Mesenchymal stem cell (in vitro differentiated cells and primary cell): ENCODE data around the gene KDM7A.

ENCODE experiments used
- DNase-seq: peaks from one replicate; pipeline ENCODE4 v3.0.0-alpha.2; 2013
- H2AFZ ChIP-seq: one replicate; pipeline ENCODE4 v1.6.1; 2013; ENCODE audit warnings: low read depth, mild to moderate bottlenecking, control low read depth, inconsistent platforms, low read length, moderate library complexity
- H2AK5ac ChIP-seq: 2 replicates; pipeline ENCODE4 v1.6.1; 2013; ENCODE audit warnings: low read length, moderate library complexity, mild to moderate bottlenecking, inconsistent platforms; ENCODE audit not compliant: severe bottlenecking
- H2BK120ac ChIP-seq: one replicate; pipeline ENCODE4 v1.6.1; 2013; ENCODE audit warnings: low read depth, mild to moderate bottlenecking, inconsistent platforms, low read length, moderate library complexity
- H2BK12ac ChIP-seq, 2 experiments: one replicate each; pipeline ENCODE4 v1.6.1; 2013; ENCODE audit warnings: inconsistent platforms in 2 of 2, low read length in 2 of 2, mild to moderate bottlenecking in 2 of 2, moderate library complexity in 2 of 2, control low read depth in 1 of 2
- H2BK15ac ChIP-seq: one replicate; pipeline ENCODE4 v1.6.1; 2013; ENCODE audit warnings: mild to moderate bottlenecking, low read depth, inconsistent platforms; ENCODE audit not compliant: poor library complexity, severe bottlenecking
- H2BK5ac ChIP-seq: 2 replicates; pipeline ENCODE4 v1.6.1; 2013; ENCODE audit warnings: low read depth, mild to moderate bottlenecking, low read length, control low read depth, inconsistent platforms; ENCODE audit not compliant: poor library complexity, severe bottlenecking
- H3K14ac ChIP-seq, 2 experiments: one replicate each; pipeline ENCODE4 v1.6.1; 2013; ENCODE audit warnings: inconsistent platforms in 2 of 2, low read length in 2 of 2, control low read depth in 1 of 2, mild to moderate bottlenecking in 1 of 2, moderate library complexity in 1 of 2
- H3K18ac ChIP-seq, 2 experiments: one replicate each; pipeline ENCODE4 v1.6.1; 2013; ENCODE audit warnings: inconsistent platforms in 2 of 2, low read length in 2 of 2, control low read depth in 1 of 2, low read depth in 1 of 2, mild to moderate bottlenecking in 1 of 2
- H3K23ac ChIP-seq, 2 experiments: one replicate each; pipeline ENCODE4 v1.6.1; 2013; ENCODE audit warnings: inconsistent platforms in 2 of 2, low read length in 2 of 2, mild to moderate bottlenecking in 2 of 2, moderate library complexity in 2 of 2, control low read depth in 1 of 2
- H3K27ac ChIP-seq: 2 replicates; pipeline ENCODE4 v1.5.1; 2013; ENCODE audit warnings: mild to moderate bottlenecking, moderate library complexity, low read length, control low read depth, inconsistent platforms; ENCODE audit not compliant: poor library complexity, severe bottlenecking
- H3K27me3 ChIP-seq, 2 experiments: 2 replicates each; pipeline versions ENCODE4 v1.6.1 to v1.7.0; 2013; ENCODE audit warnings: low read length in 2 of 2, mild to moderate bottlenecking in 2 of 2, moderate library complexity in 2 of 2, control low read depth in 1 of 2, inconsistent platforms in 1 of 2; ENCODE audit not compliant: control insufficient read depth in 1 of 2, insufficient read depth in 1 of 2
- H3K36me3 ChIP-seq, 2 experiments: 2 replicates each; pipeline versions ENCODE4 v1.6.1 to v1.7.0; 2013; ENCODE audit warnings: low read length in 2 of 2, control low read depth in 1 of 2, inconsistent platforms in 1 of 2, low read depth in 1 of 2, mild to moderate bottlenecking in 1 of 2; ENCODE audit not compliant: insufficient read depth in 2 of 2, control insufficient read depth in 1 of 2
- H3K4ac ChIP-seq, 2 experiments: one replicate each; pipeline ENCODE4 v1.6.1; 2013; ENCODE audit warnings: inconsistent platforms in 2 of 2, low read length in 2 of 2, mild to moderate bottlenecking in 2 of 2, moderate library complexity in 2 of 2, control low read depth in 1 of 2, low read depth in 1 of 2
- H3K4me1 ChIP-seq: 2 replicates; pipeline ENCODE4 v1.6.1; 2013; ENCODE audit warnings: low read depth, low read length, control low read depth; ENCODE audit not compliant: control insufficient read depth, insufficient read depth
- H3K4me2 ChIP-seq: 2 replicates; pipeline ENCODE4 v1.6.1; 2013; ENCODE audit warnings: low read length, mild to moderate bottlenecking, inconsistent platforms; ENCODE audit not compliant: poor library complexity, severe bottlenecking
- H3K4me3 ChIP-seq, 2 experiments: 2 replicates each; pipeline versions ENCODE4 v1.5.1 to v1.7.0; 2013; ENCODE audit warnings: low read length in 2 of 2, mild to moderate bottlenecking in 2 of 2, control low read depth in 1 of 2, low read depth in 1 of 2; ENCODE audit not compliant: insufficient read depth in 1 of 2
- H3K79me1 ChIP-seq: replicated peaks from 2 replicates; pipeline ENCODE4 v1.6.1; 2013; ENCODE audit warnings: mild to moderate bottlenecking, control low read depth, low read length, inconsistent platforms; ENCODE audit not compliant: poor library complexity, severe bottlenecking
- H3K9ac ChIP-seq: 2 replicates; pipeline ENCODE4 v1.7.0; 2013; ENCODE audit warnings: mild to moderate bottlenecking, low read length, moderate library complexity
- H3K9me3 ChIP-seq: 2 replicates; pipeline ENCODE4 v1.7.0; 2013; ENCODE audit warnings: mild to moderate bottlenecking, low read length; ENCODE audit not compliant: control insufficient read depth
- H4K8ac ChIP-seq: one replicate; pipeline ENCODE4 v1.6.1; 2013; ENCODE audit warnings: inconsistent platforms, mild to moderate bottlenecking, low read length, moderate library complexity
- H4K91ac ChIP-seq: one replicate; pipeline ENCODE4 v1.6.1; 2013; ENCODE audit warnings: mild to moderate bottlenecking, low read length, inconsistent platforms
- WGBS: methylation state at CpG from one replicate; pipeline ENCODE4 v1.1.7; 2013; ENCODE audit warnings: mixed read lengths; 5-methylcytosine and 5-hydroxymethylcytosine counted together

Gene KDM7A

DNA sequence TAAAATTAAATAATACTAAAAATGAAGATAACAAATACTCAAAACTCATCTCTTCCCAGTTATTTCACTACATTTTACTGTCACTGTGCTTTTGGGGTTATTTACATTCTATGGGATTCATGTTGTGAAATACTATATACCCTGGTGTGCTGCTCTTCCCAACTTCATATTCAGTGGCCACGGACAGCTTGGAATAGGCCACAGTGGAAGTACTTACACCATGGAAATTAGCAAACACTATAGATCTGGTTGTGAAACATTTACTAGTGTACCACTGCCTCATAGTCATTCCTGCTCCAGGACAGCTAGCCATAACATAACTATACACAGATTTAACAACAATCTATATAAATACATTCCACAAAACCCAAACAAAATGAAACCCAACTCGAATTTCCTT is 21.2 kb upstream of the KDM7A start:
- H4K8ac ChIP-seq, result no peak overlapping the region
- H4K91ac ChIP-seq, result no peak overlapping the region
- H2BK12ac ChIP-seq, result no peak overlapping the region
- H3K4me3 ChIP-seq, result no peak overlapping the region
- peaks cover 3% of the 10 kb centered on the region for H3K4me1 ChIP-seq
- no peak overlapping the region for H2AK5ac ChIP-seq
- no peak overlapping the region for H3K4ac ChIP-seq
- no peak for DNase-seq
- H3K9ac ChIP-seq, result no peak overlapping the region
- no peak overlapping the region for H2BK5ac ChIP-seq
- no peak overlapping the region for H3K4me2 ChIP-seq
- H2BK15ac ChIP-seq, result no peak overlapping the region
- H3K27me3 ChIP-seq, result peaks cover 0 to 17% of the 10 kb centered on the region in 2 experiments
- no peak overlapping the region for H3K27ac ChIP-seq
- H3K23ac ChIP-seq, result no peak overlapping the region
- H3K9me3 ChIP-seq, result peaks cover 3% of the 10 kb centered on the region
- H3K14ac ChIP-seq, result no peak overlapping the region
- H3K18ac ChIP-seq, result no peak overlapping the region
- H2AFZ ChIP-seq, result no peak overlapping the region
- H3K36me3 ChIP-seq, result no peaks in the 10 kb centered on the region
- 71% methylated on average over 2 of the region's 2 CpGs for WGBS
- H2BK120ac ChIP-seq, result no peak overlapping the region
- no peaks in the 10 kb centered on the region for H3K79me1 ChIP-seq

DNA sequence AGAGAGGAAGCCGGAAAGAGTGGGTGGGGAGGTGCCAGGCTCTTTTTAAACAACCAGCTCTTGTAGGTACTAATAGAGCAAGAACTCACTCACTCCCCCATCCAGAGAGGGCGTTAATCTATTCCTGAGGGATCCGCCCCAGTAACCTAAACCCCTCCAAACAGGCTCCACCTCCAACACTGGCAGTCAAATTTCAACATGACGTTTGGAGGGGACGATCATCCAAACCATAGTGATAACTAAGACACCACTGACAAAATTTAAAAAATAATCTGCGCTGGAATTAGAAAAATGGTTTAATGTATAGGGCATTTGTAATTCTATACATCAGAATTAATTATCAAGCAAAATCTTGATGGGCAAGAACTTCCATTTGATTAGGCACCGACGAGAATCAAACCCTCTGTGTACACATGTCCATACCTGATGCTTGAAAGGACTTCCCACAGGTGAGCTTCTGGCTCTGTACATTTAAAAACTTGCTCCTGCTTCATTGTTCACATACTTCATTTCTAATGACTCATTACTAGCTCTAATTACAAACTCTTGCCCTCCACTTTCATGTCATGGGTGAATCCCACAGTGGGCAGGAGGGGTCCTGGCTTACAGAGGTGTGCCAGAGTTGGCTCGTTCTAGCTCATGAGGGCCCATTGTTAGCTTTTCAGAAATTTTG is 20.6 kb upstream of the KDM7A start:
- no peak overlapping the region for H4K91ac ChIP-seq
- no peak overlapping the region for H3K18ac ChIP-seq
- H3K14ac ChIP-seq, result no peak overlapping the region
- H2AFZ ChIP-seq, result no peak overlapping the region
- peak overlapping the region; percentile 33 for H3K9ac ChIP-seq
- H3K4me3 ChIP-seq, result no peak overlapping the region
- WGBS, result 95% methylated on average over 6 of the region's 9 CpGs
- H2BK5ac ChIP-seq, result no peak overlapping the region
- H3K27ac ChIP-seq, result no peak overlapping the region
- H2BK15ac ChIP-seq, result no peak overlapping the region
- H3K36me3 ChIP-seq, result no peaks in the 10 kb centered on the region
- no peak for DNase-seq
- peaks cover 0 to 20% of the 10 kb centered on the region in 2 experiments for H3K27me3 ChIP-seq
- H3K9me3 ChIP-seq, result no peaks in the 10 kb centered on the region
- H3K4ac ChIP-seq, result no peak overlapping the region
- no peak overlapping the region for H4K8ac ChIP-seq
- H2AK5ac ChIP-seq, result no peak overlapping the region
- H2BK12ac ChIP-seq, result no peak overlapping the region
- no peaks in the 10 kb centered on the region for H3K79me1 ChIP-seq
- no peak overlapping the region for H3K23ac ChIP-seq
- H2BK120ac ChIP-seq, result no peak overlapping the region
- peaks cover 3% of the 10 kb centered on the region for H3K4me1 ChIP-seq
- no peak overlapping the region for H3K4me2 ChIP-seq

DNA sequence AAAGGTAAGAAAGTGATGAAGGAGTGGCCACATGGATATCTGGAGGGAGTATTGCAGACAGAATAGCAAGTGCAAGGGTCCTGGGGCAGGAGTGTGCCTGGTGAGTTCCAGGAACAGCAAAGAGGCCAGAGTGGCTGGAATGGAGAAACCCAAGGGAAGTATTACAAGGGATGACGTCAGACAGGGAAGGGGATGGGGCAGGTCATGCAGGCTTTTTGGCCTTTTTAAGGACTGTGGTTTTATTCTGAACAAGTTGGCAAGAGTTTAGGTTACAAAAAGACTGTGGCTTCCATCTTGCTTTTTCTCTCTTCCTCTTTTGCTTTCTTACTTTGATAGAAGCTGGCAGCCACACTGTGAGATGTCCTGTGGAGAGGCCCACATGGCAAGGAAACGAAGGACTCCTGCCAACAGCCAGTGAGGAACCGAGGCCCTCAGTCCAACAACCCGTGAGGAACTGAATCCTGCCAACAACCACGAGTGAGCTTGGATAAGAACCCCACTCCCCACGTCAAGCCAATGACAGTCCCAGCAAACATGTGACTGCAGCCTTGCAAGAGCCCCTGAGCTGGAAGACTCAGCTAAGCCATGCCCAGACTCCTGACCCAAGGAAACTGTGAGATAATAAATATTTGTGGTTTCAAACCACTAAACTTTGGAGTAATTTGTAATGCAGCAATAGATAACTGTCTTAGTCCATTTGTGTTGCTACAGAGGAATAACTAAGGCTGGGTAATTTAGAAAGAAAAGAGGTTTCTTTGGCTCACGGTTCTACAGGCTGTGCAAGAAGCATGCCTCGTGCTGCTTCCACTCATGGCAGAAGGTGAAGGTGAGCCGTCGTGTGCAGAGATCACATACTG is 19.8 kb upstream of the KDM7A start:
- H3K23ac ChIP-seq, result no peak overlapping the region
- peak overlapping the region; percentile 54 for H3K9ac ChIP-seq
- H3K4me2 ChIP-seq, result no peak overlapping the region
- 77% methylated on average over 8 of the region's 10 CpGs for WGBS
- no peaks in the 10 kb centered on the region for H3K36me3 ChIP-seq
- no peak overlapping the region for H2BK15ac ChIP-seq
- no peaks in the 10 kb centered on the region for H3K79me1 ChIP-seq
- H3K14ac ChIP-seq, result no peak overlapping the region
- H2AK5ac ChIP-seq, result no peak overlapping the region
- no peak overlapping the region for H3K18ac ChIP-seq
- H4K8ac ChIP-seq, result no peak overlapping the region
- no peak overlapping the region for H3K27ac ChIP-seq
- H3K4me3 ChIP-seq, result no peak overlapping the region
- peaks cover 3% of the 10 kb centered on the region for H3K4me1 ChIP-seq
- no peak overlapping the region for H2BK12ac ChIP-seq
- no peak overlapping the region for H2BK120ac ChIP-seq
- H3K9me3 ChIP-seq, result no peaks in the 10 kb centered on the region
- DNase-seq, result peak; percentile 63
- peaks cover 0 to 19% of the 10 kb centered on the region in 2 experiments for H3K27me3 ChIP-seq
- no peak overlapping the region for H2AFZ ChIP-seq
- H4K91ac ChIP-seq, result no peak overlapping the region
- H2BK5ac ChIP-seq, result no peak overlapping the region
- no peak overlapping the region for H3K4ac ChIP-seq

DNA sequence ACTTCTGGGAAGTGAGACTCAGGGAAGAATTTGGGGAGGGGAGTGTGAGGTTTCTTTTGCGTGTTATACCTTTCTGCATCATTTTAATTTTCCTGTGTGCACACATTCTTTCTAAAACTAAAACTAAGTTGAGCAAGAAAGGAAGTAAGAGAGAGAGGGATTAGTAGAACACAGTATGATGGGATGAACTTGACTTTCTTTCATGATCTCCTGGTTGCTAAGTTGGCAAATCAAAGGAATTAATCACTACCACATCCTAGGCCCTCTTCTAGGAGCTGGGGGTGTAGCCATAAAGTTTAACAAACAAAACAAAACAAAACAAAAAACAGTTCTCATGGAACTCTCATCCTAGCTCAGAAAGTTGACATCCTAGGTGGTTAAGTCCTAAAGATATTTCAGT is 19.1 kb upstream of the KDM7A start:
- H3K18ac ChIP-seq, result no peak overlapping the region
- H3K4me2 ChIP-seq, result no peak overlapping the region
- no CpG with 5 or more reads among the region's 1 CpG for WGBS
- H2BK15ac ChIP-seq, result no peak overlapping the region
- no peaks in the 10 kb centered on the region for H3K9me3 ChIP-seq
- H2BK12ac ChIP-seq, result no peak overlapping the region
- no peak for DNase-seq
- H4K91ac ChIP-seq, result no peak overlapping the region
- H3K4me1 ChIP-seq, result peaks cover 3% of the 10 kb centered on the region
- no peak overlapping the region for H4K8ac ChIP-seq
- no peak overlapping the region for H3K23ac ChIP-seq
- H2BK120ac ChIP-seq, result no peak overlapping the region
- H2AK5ac ChIP-seq, result no peak overlapping the region
- no peak overlapping the region for H3K4me3 ChIP-seq
- H3K36me3 ChIP-seq, result no peaks in the 10 kb centered on the region
- H3K14ac ChIP-seq, result no peak overlapping the region
- no peak overlapping the region for H2AFZ ChIP-seq
- no peak overlapping the region for H2BK5ac ChIP-seq
- H3K27me3 ChIP-seq, result peaks cover 0 to 15% of the 10 kb centered on the region in 2 experiments
- H3K27ac ChIP-seq, result no peak overlapping the region
- peak overlapping the region; percentile 54 for H3K9ac ChIP-seq
- no peak overlapping the region for H3K4ac ChIP-seq
- no peaks in the 10 kb centered on the region for H3K79me1 ChIP-seq
